ACC112 (cell line): ENCODE results near the gene OVCH2.

Source experiments
- H2AFZ ChIP-seq: fragments of 200-600 bp; sonication (generic); one replicate; pipeline ENCODE4 v1.6.0; 2017; ENCODE audit warnings: antibody characterized with exemption, low read length; ENCODE audit not compliant: unreplicated experiment
- H3K27ac ChIP-seq: fragments of 200-600 bp; sonication (generic); 2 replicates; pipeline ENCODE4 v1.5.1; 2014; ENCODE audit warnings: low read depth, mild to moderate bottlenecking, antibody characterized with exemption, low read length, moderate library complexity
- H3K27me3 ChIP-seq: fragments of 200-600 bp; sonication (generic); 2 replicates; pipeline ENCODE4 v1.6.1; 2014; ENCODE audit warnings: mild to moderate bottlenecking, antibody characterized with exemption, low read length, moderate library complexity, mixed read lengths; ENCODE audit not compliant: insufficient read depth
- H3K36me3 ChIP-seq: fragments of 200-600 bp; sonication (generic); 2 replicates; pipeline ENCODE4 v1.6.1; 2016; ENCODE audit warnings: mild to moderate bottlenecking, antibody characterized with exemption, low read length, moderate library complexity, mixed read lengths; ENCODE audit not compliant: insufficient read depth
- H3K4me1 ChIP-seq: fragments of 200-600 bp; sonication (generic); one replicate; pipeline ENCODE4 v1.6.1; 2016; ENCODE audit warnings: low read length, mixed read lengths; ENCODE audit not compliant: insufficient read depth, unreplicated experiment, control insufficient read depth
- H3K4me3 ChIP-seq: fragments of 200-600 bp; sonication (generic); 2 replicates; pipeline ENCODE4 v1.5.1; 2014; ENCODE audit warnings: mild to moderate bottlenecking, low read depth, low read length
- H3K79me2 ChIP-seq: fragments of 200-600 bp; sonication (generic); one replicate; pipeline ENCODE4 v1.6.0; 2016; ENCODE audit warnings: low read length; ENCODE audit not compliant: control insufficient read depth, unreplicated experiment, insufficient read depth

OVCH2 gene

DNA sequence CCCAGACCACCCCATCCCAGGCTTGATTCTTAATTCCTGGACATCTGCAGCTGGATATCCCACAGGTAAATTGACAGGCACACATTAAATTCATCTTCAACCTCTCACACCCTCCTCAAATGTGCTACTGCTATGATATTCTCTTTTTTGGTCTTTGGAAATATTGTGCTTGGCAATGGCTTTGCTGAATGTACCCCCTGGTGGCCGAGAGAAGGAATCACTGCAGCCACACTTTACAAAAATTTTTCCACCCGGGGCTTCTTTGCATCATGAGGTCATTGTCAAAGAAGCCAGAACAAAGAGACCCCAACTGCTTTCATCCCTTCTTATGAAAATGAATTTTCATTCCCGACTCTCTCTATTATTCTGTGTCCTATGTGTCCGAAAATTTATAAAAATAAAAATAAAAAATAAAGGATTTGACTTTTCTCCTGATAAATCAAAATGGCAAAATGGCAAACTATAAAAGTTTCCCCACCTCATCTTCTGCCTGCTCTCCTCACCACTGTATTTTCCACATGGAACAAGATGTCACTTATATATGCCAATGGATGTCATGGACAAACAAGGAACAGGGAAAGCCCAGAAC, 17.9 kb downstream of the OVCH2 start:
- Histone ChIP-seq H3K4me1 (no peaks in the 10 kb centered on the region), H3K79me2 (no peaks in the 10 kb centered on the region), H3K27ac (no peak overlapping the region), H2AFZ (no peak overlapping the region), H3K4me3 (no peak overlapping the region), H3K27me3 (peaks cover 80% of the 10 kb centered on the region), H3K36me3 (no peaks in the 10 kb centered on the region)

DNA sequence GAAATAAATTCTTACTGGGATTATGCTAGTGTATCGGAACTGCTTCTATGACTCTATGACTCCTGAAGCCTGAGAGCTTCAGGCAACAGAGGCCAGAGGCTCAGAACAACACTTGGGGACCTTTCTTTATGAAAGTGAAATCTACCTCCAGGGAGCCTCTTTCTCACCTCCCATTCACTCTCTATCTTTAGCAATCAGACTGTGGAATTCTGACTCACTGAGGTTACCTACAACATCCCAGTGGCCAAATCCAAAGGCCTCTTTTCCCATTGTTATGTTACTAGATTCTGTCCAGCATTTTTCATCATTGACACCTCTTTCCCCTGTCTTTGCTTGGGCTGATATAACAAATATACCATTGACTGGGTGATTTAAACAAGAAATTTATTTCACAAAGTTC, 18.9 kb downstream of the OVCH2 start:
- Histone ChIP-seq H3K4me3 (no peak overlapping the region), H3K36me3 (no peaks in the 10 kb centered on the region), H3K4me1 (no peaks in the 10 kb centered on the region), H2AFZ (no peak overlapping the region), H3K27me3 (peaks cover 80% of the 10 kb centered on the region), H3K79me2 (no peaks in the 10 kb centered on the region), H3K27ac (no peak overlapping the region)

DNA sequence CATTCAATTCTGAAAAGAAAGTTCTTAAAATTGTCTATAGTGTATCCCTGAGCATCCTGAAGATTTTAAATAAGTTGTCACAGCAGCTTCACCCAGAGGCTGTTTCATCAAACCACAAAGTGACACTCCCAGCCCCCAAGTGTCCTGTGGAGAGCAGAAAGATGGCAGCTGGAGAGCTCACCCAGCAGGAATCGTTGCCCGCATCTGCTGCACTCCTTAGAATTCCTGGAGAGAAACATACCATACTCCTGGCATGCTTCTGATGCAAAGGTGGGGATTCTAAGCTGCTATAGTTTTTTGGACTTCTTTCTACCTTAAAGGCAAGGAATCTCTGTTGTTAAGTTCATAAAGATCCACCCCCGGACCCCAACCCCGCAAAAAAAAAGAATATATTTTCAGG, 19.5 kb downstream of the OVCH2 start:
- Histone ChIP-seq H3K36me3 (no peaks in the 10 kb centered on the region), H2AFZ (no peak overlapping the region), H3K27ac (no peak overlapping the region), H3K79me2 (no peaks in the 10 kb centered on the region), H3K4me1 (no peaks in the 10 kb centered on the region), H3K27me3 (peaks cover 80% of the 10 kb centered on the region), H3K4me3 (no peak overlapping the region)

DNA sequence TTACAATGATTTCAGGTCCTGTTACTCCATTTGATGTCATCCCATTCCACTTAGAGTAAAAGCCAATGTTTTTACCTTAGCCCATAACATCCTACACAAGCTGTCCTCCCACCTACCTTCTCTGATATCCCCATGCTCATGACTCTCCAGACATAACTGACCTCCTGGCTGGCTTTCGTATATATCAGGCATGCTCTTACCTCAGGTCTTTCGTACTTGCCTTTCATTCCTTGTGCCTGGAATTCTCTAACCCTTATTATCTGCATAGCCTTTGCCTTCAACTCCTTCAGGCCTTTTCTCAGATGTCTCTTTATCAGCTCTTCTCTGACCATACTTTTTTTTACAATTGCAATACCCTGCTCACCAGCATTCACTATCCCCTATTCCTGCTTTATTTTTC, 22.7 kb downstream of the OVCH2 start:
- Histone ChIP-seq H3K79me2 (no peaks in the 10 kb centered on the region), H3K27ac (no peak overlapping the region), H2AFZ (no peak overlapping the region), H3K36me3 (no peaks in the 10 kb centered on the region), H3K27me3 (peaks cover 77% of the 10 kb centered on the region), H3K4me3 (no peak overlapping the region), H3K4me1 (no peaks in the 10 kb centered on the region)

DNA sequence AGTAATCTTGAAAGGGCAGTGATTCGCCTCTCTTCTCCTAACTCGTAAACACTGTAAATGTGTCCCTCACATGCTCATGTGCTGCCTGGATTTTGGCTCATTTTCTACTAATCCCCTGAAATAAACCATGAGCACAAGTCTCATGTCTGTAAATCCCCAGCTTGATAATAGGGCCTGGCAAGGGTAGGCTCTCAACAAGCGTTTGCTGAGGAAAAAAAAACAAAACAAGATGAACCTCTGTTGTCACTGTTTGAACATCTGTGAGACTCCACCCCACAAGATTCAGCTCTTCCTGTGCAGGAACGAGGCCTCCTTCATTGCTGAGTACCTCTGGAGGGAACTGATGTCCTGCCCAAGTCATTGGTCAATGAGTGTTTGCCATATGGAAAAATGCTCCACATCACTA, 28.5 kb downstream of the OVCH2 start:
- Histone ChIP-seq H2AFZ (no peak overlapping the region), H3K36me3 (no peaks in the 10 kb centered on the region), H3K79me2 (no peaks in the 10 kb centered on the region), H3K27me3 (peaks cover 77% of the 10 kb centered on the region), H3K4me3 (no peak overlapping the region), H3K4me1 (no peaks in the 10 kb centered on the region), H3K27ac (no peak overlapping the region)

DNA sequence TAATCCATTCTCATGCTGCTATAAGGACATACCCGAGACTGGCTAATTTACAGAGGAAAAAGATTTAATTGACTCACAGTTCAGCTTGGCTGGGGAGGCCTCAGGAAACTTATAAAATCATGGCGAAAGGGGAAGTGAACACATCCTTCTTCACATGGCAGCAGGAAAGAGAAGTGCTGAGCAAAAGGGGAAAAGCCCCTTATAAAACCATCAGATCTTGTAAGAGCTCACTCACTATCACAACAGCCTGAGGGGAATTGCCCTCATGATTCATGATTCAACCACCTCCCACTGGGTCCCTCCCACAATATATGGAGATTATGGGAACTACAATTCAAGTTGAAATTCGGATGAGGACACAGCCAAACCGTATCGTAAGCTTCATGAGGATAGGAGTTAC, 29.2 kb downstream of the OVCH2 start:
- no peaks in the 10 kb centered on the region for H3K79me2 ChIP-seq
- no peak overlapping the region for H3K4me3 ChIP-seq
- no peaks in the 10 kb centered on the region for H3K36me3 ChIP-seq
- no peak overlapping the region for H2AFZ ChIP-seq
- no peak overlapping the region for H3K27ac ChIP-seq
- H3K4me1 ChIP-seq = no peaks in the 10 kb centered on the region
- peaks cover 75% of the 10 kb centered on the region for H3K27me3 ChIP-seq

DNA sequence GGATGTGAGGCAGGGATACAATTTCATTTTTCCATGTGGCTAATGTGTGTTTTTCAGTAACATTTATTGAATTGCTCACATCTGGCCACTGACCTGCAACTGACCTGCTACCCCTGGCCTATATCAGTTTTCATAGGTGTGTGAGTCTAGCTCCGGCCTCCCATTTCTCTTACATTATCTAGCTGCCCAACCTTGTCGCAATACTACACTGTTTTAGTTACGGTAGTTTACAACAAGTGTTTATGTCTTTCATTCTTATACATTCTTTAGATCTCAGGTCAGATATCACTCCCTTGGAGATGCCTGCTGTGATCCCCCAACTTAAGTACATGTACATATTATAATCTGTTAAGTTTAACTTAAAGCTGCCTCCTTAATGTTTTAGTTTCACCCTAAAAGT, 30.6 kb downstream of the OVCH2 start:
- Histone ChIP-seq H3K27ac (no peak overlapping the region), H3K36me3 (no peaks in the 10 kb centered on the region), H2AFZ (no peak overlapping the region), H3K4me1 (no peaks in the 10 kb centered on the region), H3K79me2 (no peaks in the 10 kb centered on the region), H3K4me3 (no peak overlapping the region), H3K27me3 (peaks cover 63% of the 10 kb centered on the region)

DNA sequence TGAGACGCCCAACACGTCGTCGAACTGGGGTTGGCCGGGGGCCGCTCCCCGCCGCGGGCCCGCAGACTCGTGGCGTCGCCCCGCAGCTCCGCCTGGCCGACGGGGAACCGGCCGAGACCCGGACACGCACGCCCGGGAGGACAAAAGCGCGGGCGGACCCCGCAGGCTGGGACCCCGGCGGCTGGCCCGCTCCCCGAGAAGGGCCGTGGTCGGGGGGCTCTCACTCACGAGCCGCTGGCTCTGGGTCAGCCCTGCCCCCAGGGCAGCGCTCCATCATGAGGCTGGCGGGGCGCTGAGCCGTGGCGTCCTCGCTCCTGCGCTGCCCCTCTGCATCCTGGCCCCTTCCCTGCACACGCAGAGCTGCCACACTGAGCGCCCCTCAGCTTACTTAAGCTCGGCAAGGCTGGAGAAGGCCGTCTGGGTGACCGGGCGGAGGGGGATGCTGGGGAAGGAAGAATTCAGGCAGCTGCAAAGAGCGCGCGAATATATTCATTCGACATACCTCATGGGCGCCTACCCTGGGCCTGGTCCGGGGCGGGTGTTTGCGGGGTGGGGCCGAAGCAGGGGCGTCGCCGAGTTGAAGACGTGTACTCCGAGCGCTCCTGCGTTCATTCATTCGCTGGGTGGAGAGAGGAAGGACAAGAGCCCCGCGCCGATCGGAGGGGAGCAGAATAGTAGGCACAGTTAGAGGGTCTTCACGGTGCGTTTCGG, 32.4 kb downstream of the OVCH2 start:
- Histone ChIP-seq H3K36me3 (no peaks in the 10 kb centered on the region), H2AFZ (peak overlapping the region; percentile 90), H3K27ac (no peak overlapping the region), H3K4me1 (no peaks in the 10 kb centered on the region), H3K4me3 (peak overlapping the region; percentile 75), H3K27me3 (peaks cover 46% of the 10 kb centered on the region), H3K79me2 (no peaks in the 10 kb centered on the region)

DNA sequence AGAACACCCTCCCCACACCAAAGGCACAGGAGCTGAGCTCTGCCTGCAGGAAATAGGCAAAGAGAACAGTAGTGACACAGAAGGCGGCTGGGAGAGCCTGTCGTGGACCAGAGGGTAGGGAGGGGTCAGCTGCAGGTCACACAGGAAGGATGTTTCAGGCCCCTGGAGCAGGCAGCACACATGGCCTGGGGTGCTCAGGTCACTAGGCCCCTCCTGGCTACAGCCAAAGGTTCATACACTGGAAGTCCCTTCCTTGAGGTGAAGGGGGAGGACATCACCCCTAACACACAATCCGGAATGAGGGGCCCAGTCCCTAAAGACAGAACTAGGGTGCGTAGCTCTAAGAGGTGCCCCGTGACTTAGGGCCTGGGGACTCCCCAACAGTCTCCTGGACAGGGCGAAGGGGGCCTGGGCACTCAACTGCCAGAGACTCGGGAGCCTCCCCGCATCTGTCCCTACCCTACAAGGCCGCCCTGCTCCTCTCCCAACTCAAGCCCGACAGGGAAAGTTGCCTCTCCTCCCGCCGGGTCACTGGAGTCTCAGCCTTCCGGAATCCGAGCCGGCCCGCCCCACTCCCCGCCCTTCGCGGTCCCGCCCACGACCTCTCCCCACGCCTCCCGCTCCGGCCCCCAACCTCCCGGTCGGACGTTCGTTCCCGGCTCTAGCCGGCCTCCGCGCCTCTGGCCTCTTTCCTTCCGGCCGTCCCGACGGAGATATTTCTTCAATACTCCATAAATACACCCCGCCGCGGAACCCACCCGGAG, 33.1 kb downstream of the OVCH2 start, which contains the start of gene CYB5R2:
Gene CYB5R2, minus strand, starts transcription at position 541 of the 764 bp plus-strand sequence. CDS start 675 bp downstream, outside the sequence.
- Histone ChIP-seq H3K4me1 (no peaks in the 10 kb centered on the region), H3K36me3 (no peaks in the 10 kb centered on the region), H3K79me2 (no peaks in the 10 kb centered on the region), H2AFZ (peak within 1 kb of the TSS; percentile 90), H3K4me3 (peak within 1 kb of the TSS; percentile 75), H3K27ac (no peak within 1 kb of the TSS), H3K27me3 (peaks cover 43% of the 10 kb centered on the region)

DNA sequence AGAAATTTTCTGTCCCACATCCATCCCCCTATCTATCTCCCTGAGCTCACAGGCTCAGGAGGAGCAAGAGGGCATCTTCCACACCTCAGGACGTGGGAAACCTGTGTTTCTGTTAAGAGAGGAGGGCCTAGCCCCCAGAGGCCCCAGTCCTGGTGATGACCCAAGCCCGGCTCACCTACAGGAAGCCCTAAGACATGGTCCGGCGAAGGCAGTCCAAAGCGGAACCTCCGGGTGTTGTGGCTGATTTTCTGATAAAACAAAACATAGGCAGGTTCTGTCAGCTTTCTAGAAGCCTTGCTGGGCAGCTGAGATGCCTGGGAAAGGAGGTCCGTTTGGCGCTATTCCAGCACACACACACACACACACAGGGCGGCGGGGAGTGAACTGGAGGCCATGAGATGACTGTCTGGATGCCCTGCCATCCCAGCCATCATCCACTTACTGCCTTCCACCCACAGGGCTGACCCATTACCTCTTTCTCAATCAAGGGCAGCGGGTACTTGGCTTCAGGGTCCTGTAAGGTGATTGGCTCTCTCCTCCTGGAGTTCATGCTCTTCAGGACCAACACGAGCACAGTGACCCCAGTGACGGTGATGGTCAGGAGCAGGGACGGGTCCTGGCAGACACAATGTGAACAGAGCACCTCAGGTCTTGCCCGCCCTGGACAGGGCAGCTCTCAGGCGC, 33.9 kb downstream of the OVCH2 start:
- no peak overlapping the region for H3K27ac ChIP-seq
- H3K4me1 ChIP-seq = no peaks in the 10 kb centered on the region
- H3K27me3 ChIP-seq = peaks cover 39% of the 10 kb centered on the region
- peak overlapping the region; percentile 75; the same call in 1 of the 2 replicates for H3K4me3 ChIP-seq
- no peaks in the 10 kb centered on the region for H3K36me3 ChIP-seq
- H3K79me2 ChIP-seq = no peaks in the 10 kb centered on the region
- H2AFZ ChIP-seq = no peak overlapping the region
